GM12878 (cell line): Measurements from ENCODE around the gene EPS8L1. TPM values are rescaled to one million over a fixed set of nuclear protein-coding genes. Genes with fewer than 3 reads are reported as not detected.

ENCODE experiments used
- BCL3 ChIP-seq: IDR thresholded peaks from 2 replicates; pipeline ENCODE4 v1.6.1; 2011; ENCODE audit warnings: borderline replicate concordance, low read depth, mild to moderate bottlenecking, moderate library complexity, low read length; ENCODE audit not compliant: insufficient read depth, poor library complexity, severe bottlenecking
- EGR1 ChIP-seq, 2 experiments: IDR thresholded peaks; 1 replicate in 1 of 2; 2 replicates in 1 of 2; pipeline ENCODE4 v1.6.1; 2011 to 2012; ENCODE audit warnings: low read depth in 2 of 2, low read length in 2 of 2, borderline replicate concordance in 1 of 2, mild to moderate bottlenecking in 1 of 2, moderate library complexity in 1 of 2
- HDAC2 ChIP-seq: fragments of 200-600 bp; sonication (generic); IDR thresholded peaks from 2 replicates; pipeline ENCODE4 v1.6.1; 2017
- IRF5 ChIP-seq: fragments of 450-650 bp; IDR thresholded peaks from 2 replicates; pipeline ENCODE4 v1.6.1; 2017; ENCODE audit warnings: borderline replicate concordance
- KLF5 ChIP-seq: fragments of 450-650 bp; IDR thresholded peaks from 2 replicates; pipeline ENCODE4 v1.6.1; 2014; ENCODE audit warnings: mild to moderate bottlenecking; ENCODE audit not compliant: partially characterized antibody
- LARP7 ChIP-seq: fragments of 450-650 bp; IDR thresholded peaks from 2 replicates; pipeline ENCODE4 v1.6.1; 2017; ENCODE audit warnings: mild to moderate bottlenecking
- MEF2B ChIP-seq: fragments of 450-650 bp; IDR thresholded peaks from 2 replicates; pipeline ENCODE4 v1.6.1; 2018; ENCODE audit warnings: mild to moderate bottlenecking, moderate library complexity; ENCODE audit not compliant: partially characterized antibody, poor library complexity, severe bottlenecking
- MTA3 ChIP-seq: IDR thresholded peaks from 2 replicates; pipeline ENCODE4 v1.6.1; 2012; ENCODE audit warnings: low read length, inconsistent platforms, borderline replicate concordance
- MXI1 ChIP-seq: fragments of 150-350 bp; IDR thresholded peaks from 2 replicates; pipeline ENCODE4 v1.6.1; 2011; ENCODE audit warnings: low read depth, mild to moderate bottlenecking, inconsistent platforms, low read length, improper control_type of control experiment
- NFYA ChIP-seq: IDR thresholded peaks from 2 replicates; pipeline ENCODE4 v1.6.1; 2011; ENCODE audit warnings: low read depth, mild to moderate bottlenecking, low read length, improper control_type of control experiment, borderline replicate concordance
- NR2F1 ChIP-seq: fragments of 450-650 bp; conservative IDR thresholded peaks from 2 replicates; pipeline ENCODE4 v1.6.1; 2017; ENCODE audit warnings: mild to moderate bottlenecking
- SMC3 ChIP-seq: IDR thresholded peaks from 2 replicates; pipeline ENCODE4 v1.6.1; 2011; ENCODE audit warnings: low read length, improper control_type of control experiment, borderline replicate concordance
- STAT3 ChIP-seq: IDR thresholded peaks from 2 replicates; pipeline ENCODE4 v1.6.1; 2011; ENCODE audit warnings: low read depth, low read length, improper control_type of control experiment
- WRNIP1 ChIP-seq: IDR thresholded peaks from 2 replicates; pipeline ENCODE4 v1.6.1; 2011; ENCODE audit warnings: low read depth, low read length, improper control_type of control experiment, borderline replicate concordance
- ZBTB33 ChIP-seq: fragments of 450-650 bp; IDR thresholded peaks from 2 replicates; pipeline ENCODE4 v1.6.1; 2017; ENCODE audit warnings: mild to moderate bottlenecking
- ZNF592 ChIP-seq: fragments of 450-650 bp; IDR thresholded peaks from 2 replicates; pipeline ENCODE4 v1.6.1; 2017; ENCODE audit warnings: mild to moderate bottlenecking, moderate library complexity
- polyA plus RNA-seq, 11 experiments: library from polyadenylated mRNA; depleted of rRNA in 4 of 11; unstranded in 6 of 11; stranded (reverse) in 5 of 11; fragments of >200 nt; fragmentation: Nextera tagmentation in 4 of 11; fragmentation: Illumina TruSeq in 1 of 11; extraction: Ambion mirVana in 4 of 11; extraction: Trizol in 1 of 11; gene quantifications; 1 replicate in 1 of 11; 2 replicates in 10 of 11; pipeline versions ENCODE4 v1.2.1 to v1.2.3, GENCODE V29; 2011 to 2016; ENCODE audit warnings: inconsistent platforms in 2 of 11, missing spikeins in 2 of 11, low read depth in 1 of 11
- total RNA-seq, 4 experiments: library from RNA; depleted of rRNA in 3 of 4; stranded (reverse); fragments of >200 nt in 3 of 4; fragmentation: Illumina TruSeq in 1 of 4; extraction: Trizol in 1 of 4; gene quantifications; 2 replicates each; pipeline versions ENCODE4 v1.2.1 to v1.2.3, GENCODE V29; 2013 to 2021

EPS8L1 gene
- total and polyA plus RNA-seq, 10 of the 15 experiments (the other 5 are each of a cell fraction or from before 2014, with no cell fraction given), result 0.68 to 2.2 (median 0.96) TPM; not detected in 2

- TF ChIP-seq IRF5 (no peak), BCL3 (no peak), HDAC2 (no peak), MEF2B (no peak), SMC3 (no peak), STAT3 (no peak), ZNF592 (no peak), NFYA (no peak; the same call in 1 of the 2 replicates), LARP7 (peak; percentile 43; the same call in 1 of the 2 replicates), MXI1 (no peak; the same call in 1 of the 2 replicates), NR2F1 (peak; percentile 47; the same call in 1 of the 2 replicates), MTA3 (no peak), WRNIP1 (no peak), EGR1 (IDR thresholded peaks at IDR 0.05; ENCODE audit: borderline replicate concordance in 1 of 2, low read depth in 2 of 2, low read length in 2 of 2) (0 out of 3 replicates have a peak, but pooled peaks of 1 of the 2 experiments have one; percentile 11), ZBTB33 (no peak), KLF5 (no peak)
Measured at GRCh38 chr19:55062735-55063491, 12.8 kb upstream of the EPS8L1 start, which contains the start of gene RDH13 (continued).
